ENCODE data around the gene TBC1D22A. TPM values are rescaled to one million over a fixed set of nuclear protein-coding genes. Genes with fewer than 3 reads are reported as not detected.

Gene TBC1D22A
- total RNA-seq, 1 experiment from 2014 or later: 20.9 TPM

DNA sequence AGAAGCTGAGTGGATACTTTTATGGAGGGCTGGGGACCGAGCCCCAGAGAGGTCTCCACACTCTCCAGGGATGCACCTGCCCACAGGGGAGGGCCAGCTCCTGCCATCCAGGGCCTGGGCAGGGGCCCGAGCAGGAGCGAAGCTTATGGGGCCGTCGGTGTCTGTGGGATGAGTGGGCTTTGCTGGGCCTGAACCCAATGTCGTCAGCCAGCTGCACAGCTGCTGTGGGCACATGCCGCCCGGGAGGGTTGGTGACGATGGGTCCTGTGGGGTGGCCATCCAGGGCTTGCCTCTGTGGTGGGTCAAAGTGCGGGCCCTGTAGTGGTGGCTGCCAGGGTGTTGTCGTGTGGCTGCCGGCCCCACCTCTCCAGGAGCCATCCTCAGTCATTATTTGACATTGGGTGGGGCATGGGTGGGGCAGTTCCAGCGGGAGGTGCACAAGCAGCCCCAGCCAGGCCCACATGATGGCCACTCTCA lies 447.1 kb downstream of the TBC1D22A start:
- Histone ChIP-seq H3K9ac (ENCODE audit: low read length) (no peak overlapping the region), H3K4me2 (ENCODE audit: low read length) (no peak overlapping the region), H3K27me3 (ENCODE audit: insufficient read depth, low read length) (no peaks in the 10 kb centered on the region), H3K79me2 (ENCODE audit: insufficient read depth, low read length) (no peaks in the 10 kb centered on the region), H3K27ac (ENCODE audit: low read depth, low read length) (no peak overlapping the region), H4K20me1 (ENCODE audit: insufficient read depth) (no peaks in the 10 kb centered on the region), H3K9me2 (ENCODE audit: insufficient read depth) (no peaks in the 10 kb centered on the region), H2AFZ (ENCODE audit: low read depth, low read length, poor library complexity, severe bottlenecking) (no peak overlapping the region), H3K36me3 (ENCODE audit: control insufficient read depth in 1 of 2, insufficient read depth in 2 of 2, low read length in 2 of 2) (no peaks in the 10 kb centered on the region), H3K4me3 (replicated peaks in 1 of 2; ENCODE audit: low read depth in 1 of 2, low read length in 2 of 2) (no peak overlapping the region), H3K4me1 (ENCODE audit: control insufficient read depth in 1 of 2, insufficient read depth in 2 of 2, low read length in 2 of 2) (no peaks in the 10 kb centered on the region), H3K9me3 (ENCODE audit: control insufficient read depth in 1 of 2, insufficient read depth in 1 of 2, low read depth in 1 of 2, low read length in 2 of 2) (no peaks in the 10 kb centered on the region)
- ChIA-PET CTCF (no interaction called here), POLR2A (no interaction called here), RAD21 (ENCODE audit: low non-redundant PET in 1 of 2, low total read pairs in 2 of 2, uncharacterized antibody in 2 of 2, unreplicated experiment in 2 of 2) (no interaction called here)
- intact Hi-C loops (cut with micrococcal nuclease): loop anchor here (5.0 to 10.0 kb wide), 2 partner anchors 245 to 628 kb away; no protein-coding TSS in a partner anchor
- ATAC-seq: no peak
- no TSS peak for BruUV-seq (replicated peaks)
- no peak for TF ChIP-seq SIN3A (IDR thresholded peaks at IDR 0.05; ENCODE audit: low read depth)
- no peak for TF ChIP-seq EGR1 (IDR thresholded peaks at IDR 0.05; ENCODE audit: low read depth)
- TF ChIP-seq RAD21 (IDR thresholded peaks at IDR 0.05; ENCODE audit: low read depth): no peak
- TF ChIP-seq REST (IDR thresholded peaks at IDR 0.05; ENCODE audit: low read depth): no peak
- TF ChIP-seq MAX (IDR thresholded peaks at IDR 0.05): no peak
- TF ChIP-seq YY1 (IDR thresholded peaks at IDR 0.05; ENCODE audit: extremely low read depth, insufficient replicate concordance, low read depth, low read length): no peak
- TF ChIP-seq ZFX (IDR thresholded peaks at IDR 0.05): no peak
- TF ChIP-seq CBX3 (IDR thresholded peaks at IDR 0.05; ENCODE audit: low read depth): no peak
- TF ChIP-seq, protein P1, sequence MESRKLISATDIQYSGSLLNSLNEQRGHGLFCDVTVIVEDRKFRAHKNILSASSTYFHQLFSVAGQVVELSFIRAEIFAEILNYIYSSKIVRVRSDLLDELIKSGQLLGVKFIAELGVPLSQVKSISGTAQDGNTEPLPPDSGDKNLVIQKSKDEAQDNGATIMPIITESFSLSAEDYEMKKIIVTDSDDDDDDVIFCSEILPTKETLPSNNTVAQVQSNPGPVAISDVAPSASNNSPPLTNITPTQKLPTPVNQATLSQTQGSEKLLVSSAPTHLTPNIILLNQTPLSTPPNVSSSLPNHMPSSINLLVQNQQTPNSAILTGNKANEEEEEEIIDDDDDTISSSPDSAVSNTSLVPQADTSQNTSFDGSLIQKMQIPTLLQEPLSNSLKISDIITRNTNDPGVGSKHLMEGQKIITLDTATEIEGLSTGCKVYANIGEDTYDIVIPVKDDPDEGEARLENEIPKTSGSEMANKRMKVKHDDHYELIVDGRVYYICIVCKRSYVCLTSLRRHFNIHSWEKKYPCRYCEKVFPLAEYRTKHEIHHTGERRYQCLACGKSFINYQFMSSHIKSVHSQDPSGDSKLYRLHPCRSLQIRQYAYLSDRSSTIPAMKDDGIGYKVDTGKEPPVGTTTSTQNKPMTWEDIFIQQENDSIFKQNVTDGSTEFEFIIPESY (IDR thresholded peaks at IDR 0.05; ENCODE audit: extremely low read depth, insufficient replicate concordance, low read length): no peak
- TF ChIP-seq EZH2 (IDR thresholded peaks at IDR 0.05): no peak
- TF ChIP-seq JUND (IDR thresholded peaks at IDR 0.05): no peak
- no peak for TF ChIP-seq EZH2phosphoT487 (IDR thresholded peaks at IDR 0.05; ENCODE audit: borderline replicate concordance)
- TF ChIP-seq ATF3 (IDR thresholded peaks at IDR 0.05): no peak
- no peak for DNase-seq (ENCODE audit: low read depth, low spot score)
